HG02970 (cell line): ENCODE measurements around the gene GPR12.
"Not testable (repeated sequence)": the region's sequence is repeated elsewhere in the genome, so short reads cannot be mapped to it uniquely, and the experiment has no call there.

ENCODE experiments used
- ATAC-seq: cut with Tn5 transposase; IDR thresholded peaks from one replicate; pipeline ENCODE4 v1.9.1; 2021; ENCODE audit warnings: mild to moderate bottlenecking, moderate library complexity, moderate number of reproducible peaks; ENCODE audit not compliant: unreplicated experiment, low FRiP score

The GPR12 gene

DNA sequence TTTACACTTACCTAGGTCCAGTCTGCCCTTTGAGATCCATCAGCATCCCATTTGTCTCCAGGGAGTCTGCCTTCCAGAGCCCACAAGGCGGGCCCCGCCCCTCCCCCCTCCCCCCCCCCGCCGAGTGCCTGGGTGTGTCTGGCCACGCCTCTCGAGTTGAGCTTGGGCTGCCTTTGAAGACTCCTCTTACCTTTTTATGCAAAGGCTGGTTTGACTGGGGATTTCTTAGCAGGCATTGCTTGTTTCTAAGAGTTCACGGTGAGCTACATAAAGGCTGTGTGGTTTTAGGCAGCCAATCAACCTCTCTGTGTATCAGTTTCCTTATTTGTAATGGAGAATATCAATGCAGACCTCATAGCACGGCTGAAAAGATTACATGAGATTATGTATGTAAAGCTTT, 11.3 kb downstream of the GPR12 start:
- no peak for ATAC-seq

DNA sequence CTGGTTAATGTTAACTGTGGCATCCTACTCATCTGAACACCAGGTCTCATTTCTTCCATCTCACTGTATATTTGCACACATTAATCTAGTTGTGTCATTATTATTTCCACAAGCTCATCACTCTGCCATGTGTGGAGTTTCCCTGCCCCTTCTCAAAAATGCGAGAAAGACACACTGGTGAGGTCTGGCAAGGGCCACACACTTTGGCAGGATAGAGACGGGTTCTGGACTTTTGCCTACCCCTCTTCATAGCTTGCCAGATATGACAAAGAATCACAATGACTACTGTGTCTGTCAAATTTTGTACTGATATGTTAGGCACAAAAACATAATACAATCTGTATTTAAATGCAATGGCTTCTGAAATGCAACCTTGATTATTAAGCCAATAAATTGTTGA, 12.9 kb downstream of the GPR12 start:
- ATAC-seq = no peak

DNA sequence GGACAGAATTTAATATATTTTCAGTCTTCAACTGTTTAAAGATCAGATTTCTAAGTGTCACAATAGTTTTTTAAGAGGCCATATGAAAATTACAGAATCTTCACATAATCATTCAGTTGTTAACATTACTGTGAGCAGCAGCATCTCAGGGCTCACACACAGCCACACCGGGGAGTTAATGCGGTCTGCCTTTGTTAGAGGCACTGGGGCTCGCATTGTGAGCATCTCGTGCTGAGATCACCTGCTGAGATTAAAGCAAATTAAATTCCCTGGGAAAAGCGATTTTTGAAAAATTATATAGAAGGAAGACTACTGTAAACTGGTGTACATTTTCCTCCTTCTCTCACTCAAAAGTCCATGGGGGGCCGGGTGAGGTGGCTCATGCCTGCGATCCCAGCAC, 16.6 kb downstream of the GPR12 start:
- no peak for ATAC-seq

DNA sequence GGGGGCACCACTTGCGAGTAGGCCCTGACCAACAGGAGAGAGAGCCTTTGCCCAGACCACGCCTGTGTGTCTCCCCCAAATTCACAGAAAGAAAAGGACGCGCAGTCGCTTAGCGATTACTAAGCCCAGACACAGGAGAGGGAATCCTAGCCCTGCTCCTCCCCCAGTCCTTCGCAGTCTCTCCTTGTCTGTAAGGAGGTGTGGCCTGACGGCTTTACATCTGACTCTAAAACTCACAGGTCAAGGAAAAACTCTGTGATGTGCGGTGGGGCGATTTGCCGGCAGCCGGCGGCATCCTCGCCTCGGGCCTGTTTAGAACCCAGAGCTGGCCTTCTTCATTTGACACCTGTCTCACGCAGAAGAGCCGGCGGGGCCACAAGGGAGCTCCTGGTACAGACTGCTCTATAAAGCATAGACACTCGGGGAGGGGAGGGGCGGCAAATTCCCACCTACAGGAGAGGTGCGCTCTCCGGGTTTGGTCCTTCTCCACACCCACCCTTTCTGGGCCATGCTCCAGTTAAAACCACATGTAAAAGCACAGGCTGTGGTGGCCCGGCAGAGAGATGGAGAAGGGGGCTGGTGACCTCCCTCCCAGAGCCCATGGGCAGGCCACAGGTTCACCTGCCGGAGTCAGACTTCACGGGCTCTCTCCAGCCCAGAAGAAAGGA, 17.8 kb downstream of the GPR12 start:
- ATAC-seq = no peak

DNA sequence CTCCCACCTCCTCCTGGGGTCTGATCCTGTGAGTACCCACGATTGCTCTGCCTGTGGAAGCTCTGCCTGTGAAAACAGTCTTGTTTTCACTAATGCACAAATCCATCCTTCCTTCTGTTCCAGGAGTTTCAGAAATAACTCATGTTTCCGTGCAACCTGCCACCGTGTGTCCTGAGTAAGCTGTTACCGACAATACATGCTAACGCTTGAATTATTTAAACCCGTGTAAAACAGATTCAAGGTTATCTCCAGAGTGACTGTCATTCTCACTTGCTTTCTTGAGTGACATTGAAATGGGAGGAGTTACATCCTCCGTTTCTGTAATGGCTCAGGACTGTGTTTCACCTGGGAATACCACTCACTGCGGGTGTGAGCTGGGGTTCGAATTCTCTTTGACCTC, 24.9 kb downstream of the GPR12 start:
- no peak for ATAC-seq

DNA sequence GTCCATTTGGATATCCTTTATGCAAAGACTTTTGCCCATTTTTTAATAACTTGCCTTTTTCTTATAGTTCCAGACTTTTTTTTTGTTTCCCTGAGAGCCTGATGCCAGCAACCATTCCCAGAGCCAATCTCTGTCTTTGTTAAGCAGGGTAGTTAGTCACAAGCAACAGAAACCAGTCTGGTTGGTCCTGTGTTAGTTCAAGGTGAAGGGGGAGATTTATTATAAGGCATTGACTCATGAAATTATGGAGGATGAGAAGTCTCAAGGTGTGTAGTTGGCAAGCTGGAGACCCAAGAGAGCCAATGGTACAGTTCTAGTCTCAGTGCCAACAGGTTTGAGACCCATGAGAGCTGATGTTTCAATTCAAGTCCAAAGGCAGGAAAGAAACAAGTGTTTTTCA, 33.0 kb downstream of the GPR12 start:
- ATAC-seq = no peak

DNA sequence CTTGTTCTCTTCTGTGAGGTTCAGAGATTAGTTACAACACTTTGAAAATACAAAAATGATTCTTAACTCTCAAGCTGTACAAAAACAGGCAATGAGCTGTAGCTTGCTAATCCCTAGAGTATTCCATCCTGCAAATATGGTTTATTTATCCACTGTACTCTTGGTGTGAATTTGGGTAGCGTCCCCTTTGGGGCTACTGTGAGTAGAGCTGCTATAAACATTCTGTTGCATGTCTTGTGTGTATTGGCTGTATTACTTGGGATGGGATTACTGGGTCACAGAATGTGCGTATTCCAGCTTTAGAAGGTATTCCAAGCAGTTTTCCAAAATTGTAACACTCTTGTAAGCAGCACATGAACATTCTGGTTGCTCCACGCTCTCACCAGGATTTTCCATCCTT, 33.5 kb downstream of the GPR12 start:
- ATAC-seq = no peak

DNA sequence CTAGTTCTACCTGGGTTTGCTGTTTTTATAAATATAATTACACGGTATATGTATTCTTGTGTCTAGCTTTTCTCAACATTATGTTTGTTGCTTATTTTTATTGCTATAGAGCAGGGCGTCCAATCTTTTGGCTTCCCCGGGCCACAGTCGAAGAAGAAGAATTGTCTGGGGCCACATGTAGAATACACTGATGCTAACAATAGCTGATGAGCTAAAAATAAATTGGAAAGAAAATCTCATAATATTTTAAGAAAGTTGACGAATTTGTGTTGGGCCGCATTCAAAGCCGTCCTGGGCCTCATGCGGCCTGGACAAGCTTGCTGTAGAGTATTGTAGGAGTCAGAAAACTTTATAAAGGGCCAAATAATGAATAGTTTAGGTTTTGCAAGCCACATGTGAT, 33.9 kb downstream of the GPR12 start:
- no peak for ATAC-seq

DNA sequence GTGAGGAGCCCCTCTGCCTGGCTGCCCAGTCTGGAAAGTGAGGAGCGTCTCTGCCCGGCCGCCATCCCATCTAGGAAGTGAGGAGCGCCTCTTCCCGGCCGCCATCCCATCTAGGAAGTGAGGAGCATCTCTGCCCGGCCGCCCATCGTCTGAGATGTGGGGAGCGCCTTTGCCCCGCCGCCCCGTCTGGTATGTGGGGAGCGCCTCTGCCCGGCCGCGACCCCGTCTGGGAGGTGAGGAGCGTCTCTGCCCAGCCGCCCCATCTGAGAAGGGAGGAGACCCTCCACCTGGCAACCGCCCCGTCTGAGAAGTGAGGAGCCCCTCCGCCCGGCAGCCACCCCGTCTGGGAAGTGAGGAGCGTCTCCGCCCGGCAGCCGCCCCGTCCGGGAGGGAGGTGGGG, 37.0 kb downstream of the GPR12 start:
- not testable (repeated sequence) for ATAC-seq

DNA sequence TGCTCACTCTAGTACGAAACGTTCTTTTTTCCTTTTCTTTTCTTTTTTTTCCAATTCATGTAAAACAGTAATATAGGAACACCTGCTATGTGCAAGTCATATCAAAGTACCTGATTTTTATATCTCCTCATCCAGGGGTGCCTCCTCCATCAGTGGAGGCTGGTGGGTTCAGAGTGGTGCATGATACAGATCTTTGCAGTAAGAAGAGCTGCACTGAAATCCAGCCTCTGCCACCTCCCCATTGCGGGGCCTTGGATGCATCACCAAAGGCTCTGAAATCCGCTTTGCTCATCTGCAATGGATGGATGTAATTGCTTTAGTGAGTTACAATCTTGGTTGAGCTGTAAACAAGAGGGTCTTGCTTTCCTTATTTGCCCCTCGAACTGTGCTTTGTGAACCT, 38.3 kb downstream of the GPR12 start:
- no peak for ATAC-seq

DNA sequence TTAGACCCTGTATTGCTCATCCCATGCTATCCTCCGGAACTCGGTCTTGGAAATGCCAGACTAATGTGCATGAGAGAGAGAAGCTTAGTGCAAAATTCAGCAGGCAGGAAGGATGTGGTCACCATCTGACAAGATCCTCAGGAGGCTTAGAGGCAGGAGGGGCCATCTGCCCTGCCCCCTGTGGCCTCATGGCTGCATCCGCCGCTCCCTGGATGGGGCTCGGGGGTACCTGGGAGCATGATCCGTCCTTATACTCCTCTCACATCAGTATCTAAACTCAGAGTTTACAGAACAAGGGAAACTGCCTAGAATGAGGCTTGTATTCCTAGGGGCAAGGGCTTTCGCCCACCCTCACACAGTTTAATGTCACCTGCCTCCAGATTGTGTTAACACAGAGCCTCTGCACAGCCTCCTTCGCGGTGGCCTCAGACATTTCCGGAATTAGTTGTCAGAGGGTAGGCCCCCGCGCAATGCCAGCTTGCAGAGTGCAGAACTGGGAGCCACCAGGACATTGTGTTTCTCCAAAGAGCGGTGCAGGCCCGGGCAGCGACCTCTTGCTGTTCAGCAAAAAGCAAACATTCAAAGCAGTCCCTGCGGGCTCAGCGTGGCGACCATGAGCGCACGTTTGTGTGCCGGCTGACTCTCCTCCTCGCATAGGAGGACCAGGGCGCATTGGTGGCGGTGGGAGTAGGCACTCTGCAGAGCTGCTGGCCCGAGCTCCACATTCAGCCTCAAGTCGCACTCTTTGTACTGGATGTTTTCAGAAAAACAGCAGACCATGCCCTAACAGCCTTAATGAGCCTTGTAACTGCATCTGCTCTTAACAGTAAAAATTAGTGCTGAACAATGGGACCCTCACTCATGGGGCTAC, 39.1 kb downstream of the GPR12 start:
- no peak for ATAC-seq

DNA sequence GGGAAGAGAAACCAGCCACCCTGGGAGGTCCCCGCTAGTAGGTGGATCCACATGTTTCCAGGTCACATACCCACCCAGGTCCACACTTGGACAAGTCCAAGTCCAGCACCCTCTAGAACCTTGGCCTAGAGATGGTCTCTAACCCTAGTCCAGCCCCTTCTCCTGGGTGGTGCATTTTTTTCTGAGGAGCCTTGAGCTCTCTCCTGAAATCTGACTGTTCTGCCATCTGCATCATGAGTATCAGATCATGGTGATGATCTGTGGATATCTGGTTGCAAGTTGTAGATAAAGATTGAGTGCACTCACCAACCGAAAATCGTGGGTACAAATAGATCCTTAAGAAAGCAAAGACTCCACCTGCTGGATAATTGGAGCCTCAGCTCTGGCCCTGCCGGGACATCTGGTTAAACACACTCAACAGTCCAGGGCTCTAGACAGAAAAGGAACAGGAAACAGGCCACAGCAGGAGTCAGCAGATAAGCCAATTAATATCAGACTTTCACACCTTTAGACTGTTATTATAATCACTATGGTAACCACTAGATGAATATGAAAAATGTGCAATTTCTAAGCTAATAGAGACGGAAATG, 41.1 kb downstream of the GPR12 start:
- no peak for ATAC-seq

DNA sequence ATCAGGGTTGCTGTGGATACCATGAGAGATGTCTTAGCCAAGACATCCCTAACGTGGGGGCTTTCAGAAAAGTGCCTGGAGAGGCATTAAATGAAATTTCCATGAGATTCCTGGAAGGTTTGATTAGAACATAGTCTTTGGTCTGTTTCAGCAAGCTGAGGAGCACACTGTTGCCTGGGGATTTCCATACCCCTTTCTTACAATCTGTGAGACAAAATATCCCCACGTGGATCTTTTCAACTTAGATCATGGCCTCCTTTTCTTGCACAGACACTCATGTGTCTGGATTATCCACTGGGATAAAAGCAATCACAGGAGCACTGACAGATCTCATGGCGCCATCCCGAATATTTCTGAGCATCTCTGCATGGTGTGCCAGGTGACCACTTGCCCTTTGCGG, 41.7 kb downstream of the GPR12 start:
- no peak for ATAC-seq

DNA sequence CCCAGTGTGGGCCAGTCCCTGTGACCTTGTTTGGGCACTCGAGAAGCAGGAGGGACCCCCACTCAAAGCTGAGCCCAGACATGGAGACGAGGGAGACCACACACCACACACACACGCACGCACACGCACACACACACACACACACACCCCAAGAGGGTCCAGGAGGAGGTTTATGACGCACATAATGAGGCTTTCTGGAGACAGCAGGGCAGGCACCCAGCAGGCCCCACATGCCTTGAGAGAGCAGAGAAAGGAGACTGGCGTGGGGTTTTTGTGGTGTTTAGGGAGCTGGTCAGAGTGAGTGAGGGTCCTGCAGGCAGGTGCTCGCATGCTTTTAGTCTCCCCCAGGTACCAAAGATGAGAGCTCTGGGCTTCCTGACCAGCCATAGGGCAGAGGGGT, 42.4 kb downstream of the GPR12 start:
- ATAC-seq = no peak

DNA sequence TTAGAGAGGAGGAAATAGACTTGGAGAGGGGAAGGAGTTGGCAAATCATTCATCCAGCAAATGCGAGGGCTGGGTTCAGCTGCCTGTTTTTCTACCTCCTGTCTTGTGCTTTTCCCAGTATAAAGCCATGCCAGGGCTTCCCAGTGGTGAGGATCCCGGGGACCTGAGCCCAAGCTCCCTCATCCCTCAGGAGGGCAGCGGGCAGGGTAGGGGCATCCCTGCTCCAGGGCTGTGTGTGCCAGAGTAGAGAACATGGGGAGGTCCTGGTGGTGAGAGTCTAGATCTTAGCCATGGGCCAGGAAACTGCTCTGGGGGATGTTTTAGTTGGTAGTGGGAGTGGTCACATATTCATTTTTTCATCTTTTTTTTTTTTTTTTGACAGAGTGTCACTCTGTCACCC, 43.6 kb downstream of the GPR12 start:
- no peak for ATAC-seq

DNA sequence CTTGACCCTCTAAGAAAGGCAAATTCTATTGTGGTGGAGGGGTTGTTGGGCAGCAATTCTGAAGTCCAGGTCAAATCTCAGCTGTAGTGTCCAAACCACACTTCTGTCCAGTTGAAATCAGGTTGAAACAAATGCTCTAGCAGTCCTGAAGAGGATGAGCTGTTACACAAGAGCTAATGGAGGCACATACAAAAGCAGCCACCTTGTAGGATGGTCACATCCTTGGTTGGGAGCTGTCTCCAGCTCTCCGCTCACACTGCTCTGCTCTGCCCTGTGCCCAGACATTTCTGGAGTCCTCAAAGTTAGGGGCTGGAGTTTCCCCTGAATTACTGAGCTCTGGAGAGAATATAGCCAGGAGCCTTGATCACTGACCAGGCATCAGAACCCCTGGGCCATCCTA, 47.2 kb downstream of the GPR12 start:
- ATAC-seq = no peak

DNA sequence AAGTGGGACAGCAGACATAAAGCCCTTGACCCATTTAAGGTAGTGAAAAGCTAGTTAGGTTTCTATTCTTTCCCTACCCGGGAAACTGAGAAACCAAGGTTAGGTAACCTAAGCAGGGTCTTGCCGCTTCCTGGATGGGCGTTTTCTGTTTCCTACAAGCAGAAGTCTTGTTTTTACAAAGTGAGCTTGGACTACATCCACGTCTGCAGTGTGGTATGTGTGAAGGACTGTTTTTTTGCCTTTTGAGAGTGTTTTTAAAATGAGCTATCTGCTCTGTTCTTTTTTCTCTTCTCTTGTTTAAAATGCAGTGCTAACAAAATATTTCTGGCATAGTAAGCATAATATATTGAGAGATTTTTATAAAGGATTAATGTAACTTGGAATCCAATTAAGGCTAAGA, 49.4 kb downstream of the GPR12 start:
- no peak for ATAC-seq

DNA sequence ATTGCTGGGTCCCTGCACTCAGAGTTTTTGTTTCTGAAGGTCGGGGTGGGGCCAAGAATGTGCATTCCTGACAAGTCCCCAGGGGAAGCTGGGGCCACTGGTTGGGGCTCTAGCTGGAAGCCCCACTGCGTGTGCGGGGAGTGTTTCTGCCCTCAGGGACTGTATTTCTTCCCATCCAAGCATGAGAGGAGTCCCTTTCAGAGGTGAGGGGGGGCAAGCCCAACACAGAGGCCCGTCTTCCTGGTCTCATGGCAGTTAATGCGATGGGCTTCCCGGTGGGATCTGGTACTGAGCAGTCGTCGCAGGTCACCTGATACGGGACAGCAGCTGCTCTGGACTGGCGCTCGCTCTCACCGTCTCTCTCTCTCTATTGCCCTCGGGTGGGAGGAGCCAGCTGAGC, 50.4 kb downstream of the GPR12 start:
- ATAC-seq = no peak

DNA sequence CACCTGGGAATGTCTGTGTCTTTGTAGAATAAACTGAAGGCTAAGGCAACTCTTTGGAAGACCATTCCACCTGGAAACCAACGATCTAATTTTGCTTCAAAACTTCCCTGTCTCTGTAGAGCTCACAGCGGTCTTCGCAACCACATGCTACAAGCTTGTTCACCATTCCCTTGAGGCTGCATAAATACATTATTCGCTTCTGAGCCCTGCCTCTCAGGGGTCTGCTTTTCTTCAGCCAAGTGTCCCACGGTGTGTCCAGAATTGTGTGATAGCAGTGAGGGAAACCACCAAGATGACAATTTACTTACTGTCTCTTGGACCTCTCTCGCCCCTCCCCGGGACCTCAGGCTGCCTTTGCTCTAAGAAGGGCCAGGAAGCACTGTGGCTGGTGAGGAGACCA, 51.1 kb downstream of the GPR12 start:
- ATAC-seq = no peak

DNA sequence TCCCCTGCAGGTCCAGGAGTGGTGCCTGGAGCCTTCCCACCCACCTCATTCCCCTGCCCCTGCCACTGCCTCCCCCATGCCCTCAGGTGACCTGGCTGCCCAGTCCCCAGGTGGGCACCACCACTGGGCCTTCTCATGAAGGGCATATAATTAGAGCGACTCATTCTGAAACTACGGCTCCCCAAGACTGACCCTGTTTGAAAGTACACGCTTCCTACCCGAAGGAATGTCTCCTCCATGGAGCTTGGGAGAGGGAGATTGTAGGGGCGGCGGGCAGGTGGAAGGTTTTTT, 52.6 kb downstream of the GPR12 start:
- ATAC-seq = no peak

DNA sequence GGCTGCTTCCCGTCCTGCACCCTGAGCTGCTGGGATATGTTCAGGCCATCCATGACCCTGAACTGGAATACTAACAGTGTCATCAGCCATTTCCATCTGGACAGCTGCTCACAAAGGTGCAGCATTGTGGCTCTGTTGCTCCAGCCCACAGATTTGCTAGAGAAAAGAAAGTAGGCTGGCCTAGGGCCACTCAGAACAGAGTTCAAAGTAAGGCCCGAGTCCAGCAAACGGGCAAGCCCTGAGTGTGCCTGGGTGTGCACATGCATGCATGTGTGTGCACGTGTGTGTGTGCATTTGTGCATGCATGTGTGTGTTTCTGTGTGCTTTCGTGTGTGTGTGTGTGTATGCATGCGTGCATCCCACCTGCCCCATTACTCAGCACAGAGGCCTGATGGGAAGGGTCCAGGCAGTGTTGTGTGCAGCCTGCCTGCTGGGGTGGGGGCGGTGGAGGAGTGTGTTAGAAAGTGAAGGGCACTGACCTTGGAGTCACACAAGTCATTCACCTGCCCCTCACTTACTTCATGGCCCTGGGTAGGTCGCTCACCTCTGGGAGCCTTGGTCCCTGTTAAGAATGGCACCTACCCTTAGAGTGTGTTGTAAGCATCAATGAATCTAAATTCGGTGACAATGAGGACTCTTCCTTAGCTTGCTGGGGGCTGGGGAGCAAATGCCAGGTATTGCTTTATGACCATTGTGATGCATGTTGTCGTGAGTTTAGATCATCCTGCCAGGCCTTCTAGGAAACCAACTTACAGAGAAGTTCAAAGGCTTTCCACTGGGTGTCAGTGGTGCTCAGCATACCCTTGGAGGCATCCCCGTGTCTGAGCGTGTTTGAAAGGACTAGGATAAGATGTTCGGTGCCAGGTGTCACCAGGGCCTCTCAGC, 53.2 kb downstream of the GPR12 start:
- ATAC-seq = no peak
